ENCODE results near the gene NOXA1. TPM values are rescaled to one million over a fixed set of nuclear protein-coding genes. Genes with fewer than 3 reads are reported as not detected.
A peak's percentile ranks its signal among the peaks of the same experiment; 100 is the strongest.

The NOXA1 gene
- total and polyA plus RNA-seq, 9 of the 15 experiments (the other 6 are each of a cell fraction or from before 2014, with no cell fraction given): 0.07 to 1.2 (median 0.20) TPM; not detected in 4

DNA sequence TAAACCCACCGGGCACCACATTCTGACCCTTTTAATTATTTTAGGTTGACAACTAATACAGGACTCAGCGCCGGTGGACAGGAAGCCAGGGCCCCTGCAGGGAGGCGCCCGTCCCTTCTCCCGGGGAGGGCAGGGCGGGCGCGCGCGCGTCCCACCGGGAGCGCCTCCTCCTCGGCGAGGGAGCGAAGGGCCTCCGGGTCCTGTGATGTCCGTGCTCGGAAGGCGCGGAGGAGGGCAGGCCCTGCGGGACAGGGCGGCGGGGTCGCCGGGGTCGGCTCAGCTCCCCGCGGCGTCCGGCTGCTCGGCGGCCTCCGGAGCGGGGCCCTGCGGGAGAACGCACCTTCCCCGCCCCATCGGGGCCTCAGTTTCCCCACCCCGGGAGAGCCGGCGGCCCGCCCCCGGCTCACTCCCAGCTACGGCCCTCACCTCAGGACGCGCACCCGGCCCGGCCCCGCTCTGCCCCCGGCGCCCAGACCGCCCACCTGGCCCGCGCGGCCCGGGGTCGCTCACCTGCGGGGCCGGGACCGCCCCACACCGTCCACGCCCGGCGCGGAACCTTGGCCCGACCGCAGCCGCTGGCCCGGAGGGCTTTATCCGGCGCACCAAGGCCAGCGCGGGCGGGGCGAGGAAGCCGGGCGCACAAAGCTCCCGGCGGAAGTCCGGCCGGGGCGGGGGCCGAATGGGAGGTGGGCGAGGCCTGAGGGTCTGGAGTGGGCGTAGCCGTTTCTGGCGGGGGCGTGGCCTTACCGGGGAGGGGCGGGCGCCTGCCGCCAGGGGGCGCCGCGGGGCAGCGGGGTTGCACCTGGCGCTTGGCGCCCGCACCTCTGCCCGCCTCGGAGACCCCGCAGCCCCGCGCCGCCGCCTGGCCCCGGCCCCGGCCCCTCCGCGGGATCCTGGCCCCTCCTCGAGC lies at the start of gene NOXA1, which contains the start of gene EXD3 (continued):
- TF ChIP-seq BHLHE40 (IDR thresholded peaks at IDR 0.05; ENCODE audit: low read length): peak; percentile 48
- TF ChIP-seq ARHGAP35 (IDR thresholded peaks at IDR 0.05; ENCODE audit: partially characterized antibody): no peak
- TF ChIP-seq ZNF695 (CRISPR knock-in tag; IDR thresholded peaks at IDR 0.05): no peak
- TF ChIP-seq, protein P1, sequence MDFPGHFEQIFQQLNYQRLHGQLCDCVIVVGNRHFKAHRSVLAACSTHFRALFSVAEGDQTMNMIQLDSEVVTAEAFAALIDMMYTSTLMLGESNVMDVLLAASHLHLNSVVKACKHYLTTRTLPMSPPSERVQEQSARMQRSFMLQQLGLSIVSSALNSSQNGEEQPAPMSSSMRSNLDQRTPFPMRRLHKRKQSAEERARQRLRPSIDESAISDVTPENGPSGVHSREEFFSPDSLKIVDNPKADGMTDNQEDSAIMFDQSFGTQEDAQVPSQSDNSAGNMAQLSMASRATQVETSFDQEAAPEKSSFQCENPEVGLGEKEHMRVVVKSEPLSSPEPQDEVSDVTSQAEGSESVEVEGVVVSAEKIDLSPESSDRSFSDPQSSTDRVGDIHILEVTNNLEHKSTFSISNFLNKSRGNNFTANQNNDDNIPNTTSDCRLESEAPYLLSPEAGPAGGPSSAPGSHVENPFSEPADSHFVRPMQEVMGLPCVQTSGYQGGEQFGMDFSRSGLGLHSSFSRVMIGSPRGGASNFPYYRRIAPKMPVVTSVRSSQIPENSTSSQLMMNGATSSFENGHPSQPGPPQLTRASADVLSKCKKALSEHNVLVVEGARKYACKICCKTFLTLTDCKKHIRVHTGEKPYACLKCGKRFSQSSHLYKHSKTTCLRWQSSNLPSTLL (IDR thresholded peaks at IDR 0.05): no peak
- no peak for TF ChIP-seq E2F3 (CRISPR knock-in tag; IDR thresholded peaks at IDR 0.05)
- TF ChIP-seq RERE (CRISPR knock-in tag; IDR thresholded peaks at IDR 0.05; ENCODE audit: borderline replicate concordance): no peak
- TF ChIP-seq, protein P2, sequence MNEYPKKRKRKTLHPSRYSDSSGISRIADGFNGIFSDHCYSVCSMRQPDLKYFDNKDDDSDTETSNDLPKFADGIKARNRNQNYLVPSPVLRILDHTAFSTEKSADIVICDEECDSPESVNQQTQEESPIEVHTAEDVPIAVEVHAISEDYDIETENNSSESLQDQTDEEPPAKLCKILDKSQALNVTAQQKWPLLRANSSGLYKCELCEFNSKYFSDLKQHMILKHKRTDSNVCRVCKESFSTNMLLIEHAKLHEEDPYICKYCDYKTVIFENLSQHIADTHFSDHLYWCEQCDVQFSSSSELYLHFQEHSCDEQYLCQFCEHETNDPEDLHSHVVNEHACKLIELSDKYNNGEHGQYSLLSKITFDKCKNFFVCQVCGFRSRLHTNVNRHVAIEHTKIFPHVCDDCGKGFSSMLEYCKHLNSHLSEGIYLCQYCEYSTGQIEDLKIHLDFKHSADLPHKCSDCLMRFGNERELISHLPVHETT (CRISPR knock-in tag; conservative IDR thresholded peaks at IDR 0.05 in 1 of 2, IDR thresholded peaks at IDR 0.05 in 1 of 2): peak in 1 of 2 experiments; percentile 99; a peak in 2 of 4 replicates
- peak; percentile 52; the same call in 1 of the 2 replicates for TF ChIP-seq ETV5 (CRISPR knock-in tag; IDR thresholded peaks at IDR 0.05; ENCODE audit: low read depth)
- no peak for TF ChIP-seq E2F4 (CRISPR knock-in tag; IDR thresholded peaks at IDR 0.05; ENCODE audit: low read depth)
- no peak for TF ChIP-seq SETDB1 (IDR thresholded peaks at IDR 0.05; ENCODE audit: low read length)
- no peak for TF ChIP-seq ZNF584 (CRISPR knock-in tag; IDR thresholded peaks at IDR 0.05; ENCODE audit: low read depth)
- no peak for TF ChIP-seq CREB3 (tag; conservative IDR thresholded peaks at IDR 0.05; ENCODE audit: low read depth)
- no peak; the same call in 1 of the 2 replicates for TF ChIP-seq TARDBP (IDR thresholded peaks at IDR 0.05)
- no peak for TF ChIP-seq COPS2 (conservative IDR thresholded peaks at IDR 0.05)
- peak; percentile 54; the same call in 1 of the 2 replicates for TF ChIP-seq ZNF707 (CRISPR knock-in tag; conservative IDR thresholded peaks at IDR 0.05)
